Stomach (tissue), 4 donors: ENCODE data around the gene VSTM2B.

ENCODE experiments used
- CTCF ChIP-seq, 7 experiments: fragments of 450-650 bp in 4 of 7; fragments of 200-600 bp in 3 of 7; sonication (generic) in 3 of 7; IDR thresholded peaks; one replicate each; pipeline ENCODE4 v1.5.1; 2016 to 2019; ENCODE audit warnings: antibody characterized with exemption in 7 of 7, control low read depth in 2 of 7, mild to moderate bottlenecking in 1 of 7
- POLR2A ChIP-seq, 4 donors: fragments of 450-650 bp; IDR thresholded peaks; one replicate each; pipeline ENCODE4 v1.6.1; 2016; ENCODE audit warnings: antibody characterized with exemption in 4 of 4, control low read depth in 2 of 4, mild to moderate bottlenecking in 1 of 4, moderate library complexity in 1 of 4

GRCh38 chr19:29502581-29502850, 23.3 kb upstream of the VSTM2B start:
- TF ChIP-seq CTCF (IDR thresholded peaks at IDR 0.05) (no peak), POLR2A (IDR thresholded peaks at IDR 0.05) (no peak)
